Activated T-cell treated with anti-CD3 and anti-CD28 coated beads for 1 hour (primary cell): ENCODE data around the gene EPHB1.
"Not testable (repeated sequence)": the region's sequence is repeated elsewhere in the genome, so short reads cannot be mapped to it uniquely, and the experiment has no call there.

ENCODE experiments used
- DNase-seq: peaks from one replicate; pipeline ENCODE4 v3.0.0-alpha.2; 2020; ENCODE audit warnings: low read depth

The EPHB1 gene

GRCh38 chr3:135084405-135084804 is 289.3 kb downstream of the EPHB1 start:
- no peak for DNase-seq

- no peak for DNase-seq
These were observed 289.9 kb downstream of the EPHB1 start for GRCh38 chr3:135084976-135085375.

GRCh38 chr3:135085652-135086436 is 290.8 kb downstream of the EPHB1 start:
- no peak for DNase-seq

GRCh38 chr3:135087782-135088181 is 292.7 kb downstream of the EPHB1 start:
- DNase-seq = no peak

- no peak for DNase-seq
These were observed 294.4 kb downstream of the EPHB1 start for GRCh38 chr3:135089451-135089850.

- no peak for DNase-seq
These were observed 295.1 kb downstream of the EPHB1 start for GRCh38 chr3:135090020-135090717.

GRCh38 chr3:135091946-135092345 is 296.9 kb downstream of the EPHB1 start:
- DNase-seq = no peak

GRCh38 chr3:135093121-135093520 is 298.1 kb downstream of the EPHB1 start:
- no peak for DNase-seq

- no peak for DNase-seq
These were observed 302.4 kb downstream of the EPHB1 start for GRCh38 chr3:135097276-135097946.

GRCh38 chr3:135099734-135100355 is 304.8 kb downstream of the EPHB1 start:
- DNase-seq = no peak

- no peak for DNase-seq
These were observed 305.3 kb downstream of the EPHB1 start for GRCh38 chr3:135100366-135100765.

GRCh38 chr3:135103917-135104316 is 308.9 kb downstream of the EPHB1 start:
- no peak for DNase-seq

GRCh38 chr3:135106445-135106844 is 311.4 kb downstream of the EPHB1 start:
- no peak for DNase-seq

GRCh38 chr3:135107043-135107442 is 312.0 kb downstream of the EPHB1 start:
- DNase-seq = no peak

GRCh38 chr3:135109681-135110080 is 314.6 kb downstream of the EPHB1 start:
- DNase-seq = no peak

- not testable (repeated sequence) for DNase-seq
These were observed 319.5 kb downstream of the EPHB1 start for GRCh38 chr3:135114551-135114950.

GRCh38 chr3:135117977-135118376 is 322.9 kb downstream of the EPHB1 start:
- DNase-seq = no peak

- DNase-seq = no peak
These were observed 323.7 kb downstream of the EPHB1 start for GRCh38 chr3:135118792-135119191.

GRCh38 chr3:135125171-135125801 is 330.2 kb downstream of the EPHB1 start:
- no peak for DNase-seq

GRCh38 chr3:135127946-135128470 is 332.9 kb downstream of the EPHB1 start:
- no peak for DNase-seq

- no peak for DNase-seq
These were observed 333.8 kb downstream of the EPHB1 start for GRCh38 chr3:135128818-135129217.

- no peak for DNase-seq
These were observed 336.2 kb downstream of the EPHB1 start for GRCh38 chr3:135131290-135131689.
